ENCODE measurements around the gene LAMB2.

The LAMB2 gene
- total RNA-seq = 0.05 to 1.6 reads per million in 2 donors

GRCh38 chr3:49132437-49133225 lies at the start of gene LAMB2:
Gene LAMB2, minus strand, starts transcription at chr3:49133050. Its CDS starts 183 bp downstream, at chr3:49132867.
- DNase-seq = no peak

- no peak for DNase-seq
Measured at GRCh38 chr3:49181351-49181750, 48.5 kb upstream of the LAMB2 start.

GRCh38 chr3:49180116-49180515 lies 47.3 kb upstream of the LAMB2 start:
- DNase-seq = no peak

GRCh38 chr3:49177073-49177472 lies 44.2 kb upstream of the LAMB2 start:
- DNase-seq = no peak

GRCh38 chr3:49175530-49175929 lies 42.7 kb upstream of the LAMB2 start:
- DNase-seq = no peak

GRCh38 chr3:49174397-49174985 lies 41.6 kb upstream of the LAMB2 start:
- no peak for DNase-seq

GRCh38 chr3:49173792-49174170 lies 40.9 kb upstream of the LAMB2 start:
- DNase-seq = no peak

GRCh38 chr3:49173116-49173791 lies 40.4 kb upstream of the LAMB2 start:
- no peak for DNase-seq

- no peak for DNase-seq
Measured at GRCh38 chr3:49172551-49173041, 39.7 kb upstream of the LAMB2 start.

GRCh38 chr3:49171775-49172500 lies 39.1 kb upstream of the LAMB2 start:
- DNase-seq = no peak

GRCh38 chr3:49171119-49171774 lies 38.4 kb upstream of the LAMB2 start, which contains the start of gene KLHDC8B:
Gene KLHDC8B, plus strand, starts transcription at chr3:49171598. Its CDS starts 1,172 bp downstream, at chr3:49172770.
- DNase-seq = peak; percentile 65

- no peak for DNase-seq
Measured at GRCh38 chr3:49170744-49171118, 37.9 kb upstream of the LAMB2 start.

GRCh38 chr3:49166752-49167556 lies 34.1 kb upstream of the LAMB2 start:
- no peak for DNase-seq

- DNase-seq = peak; percentile 49
Measured at GRCh38 chr3:49165771-49166751, 33.2 kb upstream of the LAMB2 start, which contains the start of gene CCDC71. Gene CCDC71, minus strand, starts transcription at chr3:49166331. Its CDS starts 2,123 bp downstream, at chr3:49164208.

GRCh38 chr3:49164983-49165720 lies 32.3 kb upstream of the LAMB2 start:
- DNase-seq = no peak

GRCh38 chr3:49163609-49164008 lies 30.8 kb upstream of the LAMB2 start:
- no peak for DNase-seq

GRCh38 chr3:49162751-49163419 lies 30.0 kb upstream of the LAMB2 start:
- no peak for DNase-seq

GRCh38 chr3:49161808-49162530 lies 29.1 kb upstream of the LAMB2 start:
- DNase-seq = no peak
